Measurements from ENCODE around the gene FARP1.

The FARP1 gene

DNA sequence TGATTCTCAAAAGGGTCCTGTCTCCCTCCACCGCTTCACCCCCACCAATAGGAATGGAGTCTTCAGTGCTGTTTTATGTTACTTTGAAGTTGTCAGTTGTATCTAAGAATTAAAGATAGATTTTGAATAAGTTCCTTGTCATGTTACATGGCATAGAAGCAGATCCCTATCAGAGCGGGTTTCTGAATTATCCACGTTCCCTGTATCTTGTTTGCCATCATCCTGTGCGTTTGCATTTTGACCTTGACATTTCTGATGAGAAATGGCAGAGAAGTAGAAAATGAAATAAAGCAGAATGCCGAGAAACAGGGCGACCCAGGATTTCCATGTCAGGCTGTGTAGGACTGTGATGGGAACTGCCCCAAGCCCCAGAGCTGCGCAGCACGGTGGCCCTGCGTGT lies 154.9 kb downstream of the FARP1 start (continued):
- TF ChIP-seq ZBTB21 (tag by site-specific recombination; IDR thresholded peaks at IDR 0.05) = no peak
- no peak for TF ChIP-seq MYNN (tag by site-specific recombination; IDR thresholded peaks at IDR 0.05; ENCODE audit: borderline replicate concordance)
- no peak for TF ChIP-seq KLF1 (tag by site-specific recombination; IDR thresholded peaks at IDR 0.05)

DNA sequence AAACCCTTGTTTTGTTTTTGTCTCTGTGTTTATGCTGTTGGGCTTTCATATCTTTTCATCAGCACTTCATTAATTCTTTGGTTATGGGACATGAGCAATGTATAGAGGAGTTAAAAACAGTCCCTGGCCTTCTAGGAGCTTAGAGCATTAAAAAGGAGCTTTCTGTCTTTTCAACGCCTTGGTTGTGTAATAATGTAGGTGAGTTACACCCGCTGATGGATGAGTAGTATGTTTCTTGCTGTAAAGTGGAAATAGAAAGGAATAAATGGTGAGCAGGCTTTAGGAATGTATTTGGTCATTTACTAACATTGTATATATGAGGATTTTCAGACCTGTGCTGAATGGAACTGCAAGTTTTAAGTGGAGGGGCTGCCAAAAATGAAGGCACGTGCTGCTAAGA lies 155.7 kb downstream of the FARP1 start:
- Histone ChIP-seq H3K36me3 (ENCODE audit: control insufficient read depth in 2 of 2, insufficient read depth in 1 of 2, low read length in 2 of 2) (no peaks in the 10 kb centered on the region), H3K4me1 (ENCODE audit: control insufficient read depth, insufficient read depth, low read length) (peaks cover 22% of the 10 kb centered on the region)

DNA sequence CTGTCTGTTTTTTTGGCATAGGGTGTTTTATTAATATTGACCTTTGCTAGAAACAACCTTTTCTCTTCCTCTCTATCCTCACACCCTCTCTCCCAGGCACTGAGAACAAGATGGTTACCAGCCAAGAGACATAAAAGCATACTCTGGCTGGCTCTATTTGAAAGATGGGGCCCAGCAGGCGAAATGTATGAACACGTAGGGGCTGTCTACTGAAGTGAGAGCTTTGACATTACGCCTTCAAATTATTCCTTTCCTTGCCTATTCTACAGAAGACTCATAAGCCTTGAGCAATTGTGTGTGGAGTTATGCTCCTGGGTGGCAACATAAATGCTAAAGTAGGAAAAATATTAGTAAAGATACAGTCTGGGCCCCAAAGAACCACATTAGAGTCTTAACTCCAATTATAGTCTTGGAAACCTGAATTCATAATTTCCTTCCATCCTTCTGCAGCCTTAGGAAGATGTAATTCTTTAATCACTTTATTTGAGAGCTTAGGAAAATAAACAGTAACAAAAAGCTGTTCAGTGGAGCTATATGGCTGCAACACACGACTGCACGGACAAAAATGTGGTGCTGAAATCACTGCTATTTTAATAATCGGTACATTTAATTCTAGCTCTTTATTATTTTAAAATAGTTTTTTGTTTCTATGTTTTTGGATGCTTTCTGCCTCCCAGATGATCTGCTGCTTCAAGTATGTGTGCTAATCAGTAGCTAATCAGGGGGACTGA lies 156.5 kb downstream of the FARP1 start:
- ChIA-PET POLR2A (no interaction called here), CTCF (interaction anchor here (0.7 kb wide), 1 partner anchor 146 kb away, joined by 3 read pairs; no protein-coding TSS in a partner anchor)
- no peak overlapping the region for H3K4me3 ChIP-seq (ENCODE audit: low read depth, low read length)
- H3K36me3 ChIP-seq (ENCODE audit: control insufficient read depth in 2 of 2, insufficient read depth in 1 of 2, low read length in 2 of 2) = no peaks in the 10 kb centered on the region
- peaks cover 22% of the 10 kb centered on the region for H3K4me1 ChIP-seq (ENCODE audit: control insufficient read depth, insufficient read depth, low read length)
- no peaks in the 10 kb centered on the region for H3K9me3 ChIP-seq (ENCODE audit: control insufficient read depth, insufficient read depth, low read depth, low read length)
- no peak overlapping the region for H3K27ac ChIP-seq (ENCODE audit: extremely low read depth, low read depth, low read length)
- no peak for TF ChIP-seq ZNF626 (tag by site-specific recombination; IDR thresholded peaks at IDR 0.05)
- TF ChIP-seq GLI4 (tag by site-specific recombination; IDR thresholded peaks at IDR 0.05) = no peak
- TF ChIP-seq, protein P1, sequence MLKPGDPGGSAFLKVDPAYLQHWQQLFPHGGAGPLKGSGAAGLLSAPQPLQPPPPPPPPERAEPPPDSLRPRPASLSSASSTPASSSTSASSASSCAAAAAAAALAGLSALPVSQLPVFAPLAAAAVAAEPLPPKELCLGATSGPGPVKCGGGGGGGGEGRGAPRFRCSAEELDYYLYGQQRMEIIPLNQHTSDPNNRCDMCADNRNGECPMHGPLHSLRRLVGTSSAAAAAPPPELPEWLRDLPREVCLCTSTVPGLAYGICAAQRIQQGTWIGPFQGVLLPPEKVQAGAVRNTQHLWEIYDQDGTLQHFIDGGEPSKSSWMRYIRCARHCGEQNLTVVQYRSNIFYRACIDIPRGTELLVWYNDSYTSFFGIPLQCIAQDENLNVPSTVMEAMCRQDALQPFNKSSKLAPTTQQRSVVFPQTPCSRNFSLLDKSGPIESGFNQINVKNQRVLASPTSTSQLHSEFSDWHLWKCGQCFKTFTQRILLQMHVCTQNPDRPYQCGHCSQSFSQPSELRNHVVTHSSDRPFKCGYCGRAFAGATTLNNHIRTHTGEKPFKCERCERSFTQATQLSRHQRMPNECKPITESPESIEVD (tag by site-specific recombination; IDR thresholded peaks at IDR 0.05) = peak; percentile 22; the same call in 1 of the 2 replicates
- no peak for TF ChIP-seq ZNF433 (tag by site-specific recombination; IDR thresholded peaks at IDR 0.05; ENCODE audit: low read depth)
- TF ChIP-seq, protein P2, sequence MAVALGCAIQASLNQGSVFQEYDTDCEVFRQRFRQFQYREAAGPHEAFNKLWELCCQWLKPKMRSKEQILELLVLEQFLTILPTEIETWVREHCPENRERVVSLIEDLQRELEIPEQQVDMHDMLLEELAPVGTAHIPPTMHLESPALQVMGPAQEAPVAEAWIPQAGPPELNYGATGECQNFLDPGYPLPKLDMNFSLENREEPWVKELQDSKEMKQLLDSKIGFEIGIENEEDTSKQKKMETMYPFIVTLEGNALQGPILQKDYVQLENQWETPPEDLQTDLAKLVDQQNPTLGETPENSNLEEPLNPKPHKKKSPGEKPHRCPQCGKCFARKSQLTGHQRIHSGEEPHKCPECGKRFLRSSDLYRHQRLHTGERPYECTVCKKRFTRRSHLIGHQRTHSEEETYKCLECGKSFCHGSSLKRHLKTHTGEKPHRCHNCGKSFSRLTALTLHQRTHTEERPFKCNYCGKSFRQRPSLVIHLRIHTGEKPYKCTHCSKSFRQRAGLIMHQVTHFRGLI (tag by site-specific recombination; IDR thresholded peaks at IDR 0.05) = no peak
- no peak for TF ChIP-seq ZFHX2 (tag by site-specific recombination; conservative IDR thresholded peaks at IDR 0.05)

More for the DNA sequence above, 155.7 kb downstream of the FARP1 start:
- POLR2A ChIA-PET = no interaction called here
- Histone ChIP-seq H3K4me3 (ENCODE audit: low read depth, low read length) (no peak overlapping the region), H3K9me3 (ENCODE audit: control insufficient read depth, insufficient read depth, low read depth, low read length) (no peaks in the 10 kb centered on the region), H3K27ac (ENCODE audit: extremely low read depth, low read depth, low read length) (no peak overlapping the region)
- CTCF ChIA-PET = no interaction called here
- TF ChIP-seq ZNF777 (tag by site-specific recombination; IDR thresholded peaks at IDR 0.05; ENCODE audit: borderline replicate concordance) (no peak), TRIM28 (IDR thresholded peaks at IDR 0.05; ENCODE audit: borderline replicate concordance, low read length) (no peak), ZNF10 (tag by site-specific recombination; IDR thresholded peaks at IDR 0.05) (no peak), ZNF292 (tag by site-specific recombination; IDR thresholded peaks at IDR 0.05; ENCODE audit: borderline replicate concordance, low read depth) (no peak), ZBTB21 (tag by site-specific recombination; IDR thresholded peaks at IDR 0.05) (no peak), ZNF175 (tag by site-specific recombination; IDR thresholded peaks at IDR 0.05) (no peak), REPIN1 (tag by site-specific recombination; IDR thresholded peaks at IDR 0.05; ENCODE audit: low read depth) (no peak), ZNF626 (tag by site-specific recombination; IDR thresholded peaks at IDR 0.05) (no peak), ZNF529 (tag by site-specific recombination; IDR thresholded peaks at IDR 0.05; ENCODE audit: insufficient replicate concordance) (no peak), MEIS1 (CRISPR knock-in tag; IDR thresholded peaks at IDR 0.05; ENCODE audit: borderline replicate concordance) (no peak), ZBTB48 (tag by site-specific recombination; IDR thresholded peaks at IDR 0.05) (no peak), HOXD13 (CRISPR knock-in tag; IDR thresholded peaks at IDR 0.05; ENCODE audit: borderline replicate concordance) (no peak), ZNF423 (tag by site-specific recombination; IDR thresholded peaks at IDR 0.05) (no peak), RBAK (tag by site-specific recombination; IDR thresholded peaks at IDR 0.05) (no peak)
- TF ChIP-seq, protein P3, sequence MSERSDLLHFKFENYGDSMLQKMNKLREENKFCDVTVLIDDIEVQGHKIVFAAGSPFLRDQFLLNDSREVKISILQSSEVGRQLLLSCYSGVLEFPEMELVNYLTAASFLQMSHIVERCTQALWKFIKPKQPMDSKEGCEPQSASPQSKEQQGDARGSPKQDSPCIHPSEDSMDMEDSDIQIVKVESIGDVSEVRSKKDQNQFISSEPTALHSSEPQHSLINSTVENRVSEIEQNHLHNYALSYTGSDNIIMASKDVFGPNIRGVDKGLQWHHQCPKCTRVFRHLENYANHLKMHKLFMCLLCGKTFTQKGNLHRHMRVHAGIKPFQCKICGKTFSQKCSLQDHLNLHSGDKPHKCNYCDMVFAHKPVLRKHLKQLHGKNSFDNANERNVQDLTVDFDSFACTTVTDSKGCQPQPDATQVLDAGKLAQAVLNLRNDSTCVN (tag by site-specific recombination; optimal IDR thresholded peaks at IDR 0.05) = no peak
- TF ChIP-seq, protein P2 (tag by site-specific recombination; IDR thresholded peaks at IDR 0.05) = no peak
- TF ChIP-seq, protein P4, sequence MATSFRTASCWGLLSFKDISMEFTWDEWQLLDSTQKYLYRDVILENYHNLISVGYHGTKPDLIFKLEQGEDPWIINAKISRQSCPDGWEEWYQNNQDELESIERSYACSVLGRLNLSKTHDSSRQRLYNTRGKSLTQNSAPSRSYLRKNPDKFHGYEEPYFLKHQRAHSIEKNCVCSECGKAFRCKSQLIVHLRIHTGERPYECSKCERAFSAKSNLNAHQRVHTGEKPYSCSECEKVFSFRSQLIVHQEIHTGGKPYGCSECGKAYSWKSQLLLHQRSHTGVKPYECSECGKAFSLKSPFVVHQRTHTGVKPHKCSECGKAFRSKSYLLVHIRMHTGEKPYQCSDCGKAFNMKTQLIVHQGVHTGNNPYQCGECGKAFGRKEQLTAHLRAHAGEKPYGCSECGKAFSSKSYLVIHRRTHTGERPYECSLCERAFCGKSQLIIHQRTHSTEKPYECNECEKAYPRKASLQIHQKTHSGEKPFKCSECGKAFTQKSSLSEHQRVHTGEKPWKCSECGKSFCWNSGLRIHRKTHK (tag by site-specific recombination; IDR thresholded peaks at IDR 0.05) = no peak
- TF ChIP-seq, protein P5, sequence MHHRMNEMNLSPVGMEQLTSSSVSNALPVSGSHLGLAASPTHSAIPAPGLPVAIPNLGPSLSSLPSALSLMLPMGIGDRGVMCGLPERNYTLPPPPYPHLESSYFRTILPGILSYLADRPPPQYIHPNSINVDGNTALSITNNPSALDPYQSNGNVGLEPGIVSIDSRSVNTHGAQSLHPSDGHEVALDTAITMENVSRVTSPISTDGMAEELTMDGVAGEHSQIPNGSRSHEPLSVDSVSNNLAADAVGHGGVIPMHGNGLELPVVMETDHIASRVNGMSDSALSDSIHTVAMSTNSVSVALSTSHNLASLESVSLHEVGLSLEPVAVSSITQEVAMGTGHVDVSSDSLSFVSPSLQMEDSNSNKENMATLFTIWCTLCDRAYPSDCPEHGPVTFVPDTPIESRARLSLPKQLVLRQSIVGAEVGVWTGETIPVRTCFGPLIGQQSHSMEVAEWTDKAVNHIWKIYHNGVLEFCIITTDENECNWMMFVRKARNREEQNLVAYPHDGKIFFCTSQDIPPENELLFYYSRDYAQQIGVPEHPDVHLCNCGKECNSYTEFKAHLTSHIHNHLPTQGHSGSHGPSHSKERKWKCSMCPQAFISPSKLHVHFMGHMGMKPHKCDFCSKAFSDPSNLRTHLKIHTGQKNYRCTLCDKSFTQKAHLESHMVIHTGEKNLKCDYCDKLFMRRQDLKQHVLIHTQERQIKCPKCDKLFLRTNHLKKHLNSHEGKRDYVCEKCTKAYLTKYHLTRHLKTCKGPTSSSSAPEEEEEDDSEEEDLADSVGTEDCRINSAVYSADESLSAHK (tag by site-specific recombination; IDR thresholded peaks at IDR 0.05) = no peak
